GM13977 (cell line): Measurements from ENCODE around the gene CACNA1C.

ENCODE experiments used
- DNase-seq: peaks from one replicate; pipeline ENCODE4 v3.0.0; 2012; ENCODE audit warnings: low spot score
- CTCF ChIP-seq: IDR thresholded peaks from 2 replicates; pipeline ENCODE4 v1.5.1; 2012; ENCODE audit warnings: mild to moderate bottlenecking, control low read depth; ENCODE audit not compliant: insufficient read depth; ENCODE audit errors: extremely low read depth, missing control alignments
- in situ Hi-C: fragments of 300-500 bp; cut with MboI; formaldehyde crosslinking; loops from one replicate; pipeline ENCODE4 v1.12.0; 2022; ENCODE audit warnings: low sequenced_read_pairs, low pct_unique_long_range_greater_than_20kb, mixed read lengths, inconsistent platforms; ENCODE audit not compliant: unreplicated experiment

Gene CACNA1C

DNA sequence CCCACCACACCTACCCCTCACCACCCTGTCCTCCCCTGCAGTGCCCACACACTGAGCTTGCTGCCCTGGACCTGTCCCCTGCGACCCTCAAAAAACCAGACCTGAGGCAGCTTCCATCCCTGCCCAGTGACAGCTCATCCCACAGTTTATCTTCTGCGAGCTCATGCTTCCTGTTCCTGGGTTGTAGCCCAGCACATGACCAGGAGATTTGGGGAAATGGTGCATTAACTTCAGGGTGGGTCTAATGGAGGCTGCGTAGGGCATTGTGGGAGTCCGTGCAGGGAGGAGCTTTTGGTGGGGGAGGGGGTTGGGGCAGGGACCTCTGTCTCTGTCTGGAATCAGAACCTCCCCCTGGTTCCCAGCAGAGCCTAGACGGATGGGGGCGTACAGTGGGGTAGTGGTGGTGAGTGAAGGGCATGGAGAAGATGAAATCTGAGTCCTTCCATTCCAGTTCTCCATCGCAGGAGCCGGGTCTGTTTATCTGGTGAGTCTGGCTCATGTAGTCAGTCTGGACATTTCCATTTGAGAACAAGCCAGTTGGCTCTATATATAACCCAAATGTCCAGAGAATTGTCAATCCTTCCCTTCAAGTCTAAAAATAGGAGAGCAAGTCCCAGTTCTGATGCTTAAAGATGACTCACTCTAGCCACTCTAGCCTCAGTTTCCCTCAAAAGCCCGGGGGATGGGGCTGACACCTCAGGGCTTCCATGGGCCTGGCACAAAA is 270.9 kb downstream of the CACNA1C start:
- no peak for DNase-seq
- TF ChIP-seq CTCF: no peak
- in situ Hi-C loops: no loop called here

DNA sequence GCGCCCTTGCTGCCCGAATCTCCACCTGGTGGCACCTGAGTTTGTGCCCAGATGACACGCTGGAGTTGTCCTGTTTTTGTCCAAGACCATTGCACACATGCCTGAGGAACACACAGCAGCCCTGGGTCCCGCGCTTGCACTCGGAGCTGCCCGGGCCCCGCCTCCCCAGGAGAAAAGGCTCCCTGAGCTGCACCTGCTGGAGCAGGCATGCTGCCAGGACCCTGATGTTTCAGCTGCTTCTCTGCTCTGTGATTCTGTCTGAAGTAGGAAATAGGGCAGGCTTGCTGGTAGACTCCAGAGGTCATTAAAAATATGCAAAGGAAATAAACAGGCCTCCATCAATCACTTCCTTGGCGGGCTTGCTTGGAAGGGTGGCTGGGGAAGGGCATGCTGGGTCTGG is 271.6 kb downstream of the CACNA1C start:
- no peak for TF ChIP-seq CTCF
- DNase-seq: no peak
- in situ Hi-C loops: no loop called here

- DNase-seq: no peak
- in situ Hi-C loops: no loop called here
- no peak for TF ChIP-seq CTCF
These were observed 272.7 kb downstream of the CACNA1C start for GRCh38 chr12:2325519-2325918.

DNA sequence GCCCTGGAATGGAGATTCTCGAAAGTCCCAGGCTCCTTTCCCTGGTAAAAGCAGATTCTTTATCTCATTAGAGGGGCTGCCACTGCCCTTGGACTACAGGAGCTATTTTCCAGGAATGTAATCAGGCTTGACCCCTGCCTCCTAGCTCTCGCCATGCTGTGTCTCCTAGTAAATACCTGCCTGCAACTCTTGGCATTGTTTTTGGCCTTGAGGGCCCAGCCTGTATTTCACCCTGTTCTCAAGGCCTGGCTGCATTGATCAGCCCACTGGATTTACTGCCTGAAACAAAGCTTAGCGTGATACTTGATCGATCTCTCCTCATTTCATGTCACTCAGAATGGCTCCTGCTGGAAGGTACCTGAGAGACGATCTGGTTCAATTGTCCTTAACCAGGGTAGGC is 273.7 kb downstream of the CACNA1C start:
- no peak for DNase-seq
- no peak for TF ChIP-seq CTCF
- in situ Hi-C loops: no loop called here

DNA sequence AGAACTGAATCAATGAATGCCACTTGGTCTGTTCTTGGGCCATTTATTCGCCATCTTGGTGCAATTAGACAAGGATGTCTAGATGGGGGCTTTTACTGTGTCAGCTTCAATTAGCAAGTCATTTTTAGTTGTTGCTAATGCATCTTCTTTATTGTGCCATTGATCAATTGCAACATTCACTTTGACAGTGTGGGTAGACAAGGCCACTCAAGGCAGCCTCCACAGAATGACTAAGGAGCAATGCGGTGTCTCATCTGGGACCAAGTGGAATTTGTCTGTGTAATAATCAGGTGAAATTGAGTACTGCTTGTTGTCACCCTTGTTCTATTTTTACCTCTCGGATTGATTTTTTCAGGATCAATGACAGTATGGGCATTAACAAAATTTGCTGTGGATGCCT is 275.9 kb downstream of the CACNA1C start:
- no peak for TF ChIP-seq CTCF
- in situ Hi-C loops: no loop called here
- no peak for DNase-seq

DNA sequence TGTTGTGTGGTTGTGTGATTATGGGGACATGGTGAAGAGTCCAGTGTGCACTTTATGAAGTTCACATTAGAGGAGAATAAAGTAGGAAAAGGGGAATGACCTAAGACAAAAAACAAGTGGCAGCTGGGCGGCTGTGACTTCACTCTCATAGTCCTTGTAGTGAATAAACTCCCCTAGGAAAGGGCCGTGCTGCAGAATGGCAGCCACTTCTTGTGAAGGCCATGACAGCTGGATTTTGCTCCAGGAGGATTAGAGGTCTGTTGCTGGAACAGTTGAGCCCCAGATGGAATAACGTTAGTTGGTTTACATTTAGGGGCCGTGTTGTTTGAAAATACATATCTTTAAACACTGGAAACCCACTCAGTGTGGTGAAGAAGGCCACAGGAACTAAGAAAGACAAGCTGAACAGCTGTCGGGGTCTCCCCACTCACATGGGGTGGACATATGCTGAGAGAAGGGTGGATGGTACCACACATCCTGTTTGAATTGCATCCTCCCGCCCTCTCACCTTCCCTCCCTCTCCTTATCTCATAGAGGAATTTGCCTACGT is 276.9 kb downstream of the CACNA1C start:
- in situ Hi-C loops: no loop called here
- TF ChIP-seq CTCF: no peak

More for the DNA sequence above, 276.9 kb downstream of the CACNA1C start:
- no peak for DNase-seq
